Measurements from ENCODE around the gene RNU7-1.

The RNU7-1 gene

DNA sequence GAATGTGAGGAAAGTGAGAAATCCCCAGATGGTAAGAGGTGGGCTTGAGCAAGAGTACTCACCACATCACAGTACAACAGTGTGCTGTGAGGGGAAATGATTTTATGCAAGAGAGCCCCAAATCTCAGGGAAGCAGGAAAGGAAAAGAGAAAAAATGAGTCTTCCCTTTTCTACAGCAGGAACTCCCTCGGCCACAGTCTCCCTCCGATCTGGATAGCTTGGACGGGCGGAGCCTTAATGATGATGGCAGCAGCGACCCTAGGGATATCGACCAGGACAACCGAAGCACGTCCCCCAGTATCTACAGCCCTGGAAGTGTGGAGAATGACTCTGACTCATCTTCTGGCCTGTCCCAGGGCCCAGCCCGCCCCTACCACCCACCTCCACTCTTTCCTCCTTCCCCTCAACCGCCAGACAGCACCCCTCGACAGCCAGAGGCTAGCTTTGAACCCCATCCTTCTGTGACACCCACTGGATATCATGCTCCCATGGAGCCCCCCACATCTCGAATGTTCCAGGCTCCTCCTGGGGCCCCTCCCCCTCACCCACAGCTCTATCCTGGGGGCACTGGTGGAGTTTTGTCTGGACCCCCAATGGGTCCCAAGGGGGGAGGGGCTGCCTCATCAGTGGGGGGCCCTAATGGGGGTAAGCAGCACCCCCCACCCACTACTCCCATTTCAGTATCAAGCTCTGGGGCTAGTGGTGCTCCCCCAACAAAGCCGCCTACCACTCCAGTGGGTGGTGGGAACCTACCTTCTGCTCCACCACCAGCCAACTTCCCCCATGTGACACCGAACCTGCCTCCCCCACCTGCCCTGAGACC lies 8.0 kb upstream of the RNU7-1 start:
- no peak overlapping the region for H3K4me3 ChIP-seq (replicated peaks; ENCODE audit: low read depth, low read length)
- TF ChIP-seq, protein P1, sequence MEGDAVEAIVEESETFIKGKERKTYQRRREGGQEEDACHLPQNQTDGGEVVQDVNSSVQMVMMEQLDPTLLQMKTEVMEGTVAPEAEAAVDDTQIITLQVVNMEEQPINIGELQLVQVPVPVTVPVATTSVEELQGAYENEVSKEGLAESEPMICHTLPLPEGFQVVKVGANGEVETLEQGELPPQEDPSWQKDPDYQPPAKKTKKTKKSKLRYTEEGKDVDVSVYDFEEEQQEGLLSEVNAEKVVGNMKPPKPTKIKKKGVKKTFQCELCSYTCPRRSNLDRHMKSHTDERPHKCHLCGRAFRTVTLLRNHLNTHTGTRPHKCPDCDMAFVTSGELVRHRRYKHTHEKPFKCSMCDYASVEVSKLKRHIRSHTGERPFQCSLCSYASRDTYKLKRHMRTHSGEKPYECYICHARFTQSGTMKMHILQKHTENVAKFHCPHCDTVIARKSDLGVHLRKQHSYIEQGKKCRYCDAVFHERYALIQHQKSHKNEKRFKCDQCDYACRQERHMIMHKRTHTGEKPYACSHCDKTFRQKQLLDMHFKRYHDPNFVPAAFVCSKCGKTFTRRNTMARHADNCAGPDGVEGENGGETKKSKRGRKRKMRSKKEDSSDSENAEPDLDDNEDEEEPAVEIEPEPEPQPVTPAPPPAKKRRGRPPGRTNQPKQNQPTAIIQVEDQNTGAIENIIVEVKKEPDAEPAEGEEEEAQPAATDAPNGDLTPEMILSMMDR (IDR thresholded peaks at IDR 0.05; ENCODE audit: low read depth, low read length, missing control alignments), result no peak
- no peak for DNase-seq (ENCODE audit: extremely low read depth, low read depth)

DNA sequence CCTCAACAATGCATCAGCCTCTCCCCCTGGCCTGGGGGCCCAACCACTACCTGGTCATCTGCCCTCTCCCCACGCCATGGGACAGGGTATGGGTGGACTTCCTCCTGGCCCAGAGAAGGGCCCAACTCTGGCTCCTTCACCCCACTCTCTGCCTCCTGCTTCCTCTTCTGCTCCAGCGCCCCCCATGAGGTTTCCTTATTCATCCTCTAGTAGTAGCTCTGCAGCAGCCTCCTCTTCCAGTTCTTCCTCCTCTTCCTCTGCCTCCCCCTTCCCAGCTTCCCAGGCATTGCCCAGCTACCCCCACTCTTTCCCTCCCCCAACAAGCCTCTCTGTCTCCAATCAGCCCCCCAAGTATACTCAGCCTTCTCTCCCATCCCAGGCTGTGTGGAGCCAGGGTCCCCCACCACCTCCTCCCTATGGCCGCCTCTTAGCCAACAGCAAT lies 7.4 kb upstream of the RNU7-1 start:
- TF ChIP-seq, protein P1 (IDR thresholded peaks at IDR 0.05; ENCODE audit: low read depth, low read length, missing control alignments), result no peak
- H3K4me3 ChIP-seq (replicated peaks; ENCODE audit: low read depth, low read length), result no peak overlapping the region
- DNase-seq (ENCODE audit: extremely low read depth, low read depth), result no peak

DNA sequence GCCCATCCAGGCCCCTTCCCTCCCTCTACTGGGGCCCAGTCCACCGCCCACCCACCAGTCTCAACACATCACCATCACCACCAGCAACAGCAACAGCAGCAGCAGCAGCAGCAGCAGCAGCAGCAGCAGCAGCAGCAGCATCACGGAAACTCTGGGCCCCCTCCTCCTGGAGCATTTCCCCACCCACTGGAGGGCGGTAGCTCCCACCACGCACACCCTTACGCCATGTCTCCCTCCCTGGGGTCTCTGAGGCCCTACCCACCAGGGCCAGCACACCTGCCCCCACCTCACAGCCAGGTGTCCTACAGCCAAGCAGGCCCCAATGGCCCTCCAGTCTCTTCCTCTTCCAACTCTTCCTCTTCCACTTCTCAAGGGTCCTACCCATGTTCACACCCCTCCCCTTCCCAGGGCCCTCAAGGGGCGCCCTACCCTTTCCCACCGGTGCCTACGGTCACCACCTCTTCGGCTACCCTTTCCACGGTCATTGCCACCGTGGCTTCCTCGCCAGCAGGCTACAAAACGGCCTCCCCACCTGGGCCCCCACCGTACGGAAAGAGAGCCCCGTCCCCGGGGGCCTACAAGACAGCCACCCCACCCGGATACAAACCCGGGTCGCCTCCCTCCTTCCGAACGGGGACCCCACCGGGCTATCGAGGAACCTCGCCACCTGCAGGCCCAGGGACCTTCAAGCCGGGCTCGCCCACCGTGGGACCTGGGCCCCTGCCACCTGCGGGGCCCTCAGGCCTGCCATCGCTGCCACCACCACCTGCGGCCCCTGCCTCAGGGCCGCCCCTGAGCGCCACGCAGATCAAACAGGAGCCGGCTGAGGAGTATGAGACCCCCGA lies 6.8 kb upstream of the RNU7-1 start:
- TF ChIP-seq, protein P1 (IDR thresholded peaks at IDR 0.05; ENCODE audit: low read depth, low read length, missing control alignments), result no peak
- peak overlapping the region; percentile 54 for H3K4me3 ChIP-seq (replicated peaks; ENCODE audit: low read depth, low read length)
- no peak for DNase-seq (ENCODE audit: extremely low read depth, low read depth)

DNA sequence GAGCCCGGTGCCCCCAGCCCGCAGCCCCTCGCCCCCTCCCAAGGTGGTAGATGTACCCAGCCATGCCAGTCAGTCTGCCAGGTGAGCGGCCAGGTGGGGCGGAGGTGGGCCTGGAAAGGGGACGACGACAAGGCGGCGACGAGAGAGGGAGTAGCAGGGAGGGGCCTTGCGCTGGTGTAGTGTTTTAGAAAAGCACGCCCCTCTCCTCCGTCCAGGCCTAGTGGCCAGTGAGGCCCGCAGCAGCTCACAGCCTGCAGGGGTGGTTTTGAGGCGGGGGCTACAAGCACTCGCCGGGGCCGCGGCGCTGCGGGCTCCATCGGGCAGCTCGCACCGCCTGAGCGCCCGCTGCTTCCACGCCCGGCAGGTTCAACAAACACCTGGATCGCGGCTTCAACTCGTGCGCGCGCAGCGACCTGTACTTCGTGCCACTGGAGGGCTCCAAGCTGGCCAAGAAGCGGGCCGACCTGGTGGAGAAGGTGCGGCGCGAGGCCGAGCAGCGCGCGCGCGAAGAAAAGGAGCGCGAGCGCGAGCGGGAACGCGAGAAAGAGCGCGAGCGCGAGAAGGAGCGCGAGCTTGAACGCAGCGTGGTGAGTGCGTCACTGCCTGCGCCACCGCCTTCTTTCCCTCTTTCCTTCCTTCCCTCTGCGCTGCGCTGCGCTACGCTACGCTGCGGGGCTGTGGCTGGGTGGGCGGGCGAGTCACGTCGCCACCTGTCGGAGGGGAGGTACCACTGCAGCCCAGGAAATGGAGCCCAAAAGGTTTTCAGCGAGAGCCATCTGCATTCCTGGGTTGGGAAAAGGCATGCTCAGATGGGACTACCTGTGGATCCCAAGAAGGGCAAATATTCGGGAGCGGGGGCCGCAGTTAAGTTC lies 5.9 kb upstream of the RNU7-1 start:
- H3K4me3 ChIP-seq (replicated peaks; ENCODE audit: low read depth, low read length), result peak overlapping the region; percentile 54
- no peak for DNase-seq (ENCODE audit: extremely low read depth, low read depth)
- TF ChIP-seq, protein P1 (IDR thresholded peaks at IDR 0.05; ENCODE audit: low read depth, low read length, missing control alignments), result peak; percentile 88

DNA sequence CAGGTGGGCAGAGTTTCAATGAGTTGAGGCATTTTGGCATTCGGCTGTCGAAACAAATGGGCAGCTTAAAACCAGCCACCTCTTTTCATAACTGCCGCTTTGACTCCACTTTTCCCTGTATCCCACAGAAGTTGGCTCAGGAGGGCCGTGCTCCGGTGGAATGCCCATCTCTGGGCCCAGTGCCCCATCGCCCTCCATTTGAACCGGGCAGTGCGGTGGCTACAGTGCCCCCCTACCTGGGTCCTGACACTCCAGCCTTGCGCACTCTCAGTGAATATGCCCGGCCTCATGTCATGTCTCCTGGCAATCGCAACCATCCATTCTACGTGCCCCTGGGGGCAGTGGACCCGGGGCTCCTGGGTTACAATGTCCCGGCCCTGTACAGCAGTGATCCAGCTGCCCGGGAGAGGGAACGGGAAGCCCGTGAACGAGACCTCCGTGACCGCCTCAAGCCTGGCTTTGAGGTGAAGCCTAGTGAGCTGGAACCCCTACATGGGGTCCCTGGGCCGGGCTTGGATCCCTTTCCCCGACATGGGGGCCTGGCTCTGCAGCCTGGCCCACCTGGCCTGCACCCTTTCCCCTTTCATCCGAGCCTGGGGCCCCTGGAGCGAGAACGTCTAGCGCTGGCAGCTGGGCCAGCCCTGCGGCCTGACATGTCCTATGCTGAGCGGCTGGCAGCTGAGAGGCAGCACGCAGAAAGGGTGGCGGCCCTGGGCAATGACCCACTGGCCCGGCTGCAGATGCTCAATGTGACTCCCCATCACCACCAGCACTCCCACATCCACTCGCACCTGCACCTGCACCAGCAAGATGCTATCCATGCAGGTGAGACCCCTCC lies 5.0 kb upstream of the RNU7-1 start:
- TF ChIP-seq, protein P1 (IDR thresholded peaks at IDR 0.05; ENCODE audit: low read depth, low read length, missing control alignments), result no peak
- no peak for DNase-seq (ENCODE audit: extremely low read depth, low read depth)
- H3K4me3 ChIP-seq (replicated peaks; ENCODE audit: low read depth, low read length), result no peak overlapping the region
